Measurements from ENCODE around the gene TOGARAM2. TPM values are rescaled to one million over a fixed set of nuclear protein-coding genes. Genes with fewer than 3 reads are reported as not detected.

The TOGARAM2 gene
- not detected in 2 replicates for total RNA-seq

DNA sequence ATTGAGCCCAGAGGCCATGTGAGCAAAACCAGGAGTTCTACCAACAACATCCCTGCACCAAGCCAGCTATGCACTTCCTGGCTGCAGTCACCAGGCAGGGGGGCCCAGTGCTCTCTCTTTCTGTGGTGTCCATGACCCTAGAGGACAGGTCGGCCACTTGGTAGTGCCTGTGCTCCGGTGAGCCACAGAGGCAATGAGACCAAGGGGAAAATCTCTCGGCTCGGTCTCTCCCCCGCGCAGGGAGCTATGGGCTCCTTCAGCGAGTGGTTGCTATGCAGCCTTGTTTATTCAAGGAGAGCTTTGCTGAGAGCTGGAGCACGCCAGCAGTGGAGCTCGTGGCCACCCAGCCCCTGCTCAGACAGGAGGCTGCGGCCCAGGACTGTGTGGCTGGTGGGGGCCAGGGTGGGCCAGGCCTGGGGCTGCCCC, at the start of gene TOGARAM2:
Gene TOGARAM2, plus strand, starts transcription at position 283 of the 426 bp plus-strand sequence. CDS start 13,537 bp downstream, outside the sequence.

GRCh38 chr2:29074411-29074810, 93.3 kb downstream of the TOGARAM2 start, which contains the start of gene PCARE:
TSS of gene PCARE (minus strand) at chr2:29074523. CDS start at chr2:29074261, 262 bp downstream.

Other genes with a start within 250 kb of the TOGARAM2 start
- gene PPP1CB, start 229.5 kb upstream of the TOGARAM2 start, total RNA-seq = 72.2 and 80.4 TPM in 2 replicates
- gene SPDYA, start 170.5 kb upstream of the TOGARAM2 start, total RNA-seq = 0.05 TPM in 1 of 2 replicates, not detected in the other
- gene TRMT61B, start 111.0 kb upstream of the TOGARAM2 start, total RNA-seq = 9.2 and 12.0 TPM in 2 replicates
- 49.2 and 50.8 TPM in 2 replicates for gene WDR43, start 86.6 kb upstream of the TOGARAM2 start, total RNA-seq
- not detected in 2 replicates for gene PCARE, start 93.2 kb downstream of the TOGARAM2 start, total RNA-seq
- gene CLIP4, start 134.1 kb downstream of the TOGARAM2 start, total RNA-seq = 16.3 and 17.4 TPM in 2 replicates